Measurements from ENCODE around the gene LRPPRC.

Gene LRPPRC

DNA sequence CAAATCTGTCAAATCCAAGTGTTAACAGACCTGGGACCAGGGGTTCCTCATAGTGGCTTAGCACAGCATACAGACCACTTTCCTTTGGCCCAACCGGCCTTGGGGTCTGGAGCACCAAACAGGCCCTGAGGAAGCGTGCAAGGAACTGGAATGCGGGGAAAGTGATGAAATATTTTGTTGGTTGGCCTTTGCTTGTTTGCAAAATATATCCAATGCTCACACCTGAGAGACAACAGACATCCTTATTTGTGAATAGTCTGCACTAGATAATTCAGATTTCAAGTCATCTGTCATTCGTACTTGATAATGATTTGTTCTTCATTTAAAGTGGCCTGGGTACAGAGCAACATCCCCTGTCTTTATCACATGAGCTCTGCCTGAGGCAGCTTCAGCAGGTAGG is 113.5 kb downstream of the LRPPRC start:
- Histone ChIP-seq H3K27me3 (ENCODE audit: insufficient read depth, poor library complexity, severe bottlenecking) (no peaks in the 10 kb centered on the region), H3K4me3 (replicated peaks; ENCODE audit: insufficient read depth, low read length) (no peak overlapping the region), H3K27ac (replicated peaks) (no peak overlapping the region)
- no peak for DNase-seq (ENCODE audit: low read depth in 1 of 2, low spot score in 1 of 2)
- TF ChIP-seq, protein P1, sequence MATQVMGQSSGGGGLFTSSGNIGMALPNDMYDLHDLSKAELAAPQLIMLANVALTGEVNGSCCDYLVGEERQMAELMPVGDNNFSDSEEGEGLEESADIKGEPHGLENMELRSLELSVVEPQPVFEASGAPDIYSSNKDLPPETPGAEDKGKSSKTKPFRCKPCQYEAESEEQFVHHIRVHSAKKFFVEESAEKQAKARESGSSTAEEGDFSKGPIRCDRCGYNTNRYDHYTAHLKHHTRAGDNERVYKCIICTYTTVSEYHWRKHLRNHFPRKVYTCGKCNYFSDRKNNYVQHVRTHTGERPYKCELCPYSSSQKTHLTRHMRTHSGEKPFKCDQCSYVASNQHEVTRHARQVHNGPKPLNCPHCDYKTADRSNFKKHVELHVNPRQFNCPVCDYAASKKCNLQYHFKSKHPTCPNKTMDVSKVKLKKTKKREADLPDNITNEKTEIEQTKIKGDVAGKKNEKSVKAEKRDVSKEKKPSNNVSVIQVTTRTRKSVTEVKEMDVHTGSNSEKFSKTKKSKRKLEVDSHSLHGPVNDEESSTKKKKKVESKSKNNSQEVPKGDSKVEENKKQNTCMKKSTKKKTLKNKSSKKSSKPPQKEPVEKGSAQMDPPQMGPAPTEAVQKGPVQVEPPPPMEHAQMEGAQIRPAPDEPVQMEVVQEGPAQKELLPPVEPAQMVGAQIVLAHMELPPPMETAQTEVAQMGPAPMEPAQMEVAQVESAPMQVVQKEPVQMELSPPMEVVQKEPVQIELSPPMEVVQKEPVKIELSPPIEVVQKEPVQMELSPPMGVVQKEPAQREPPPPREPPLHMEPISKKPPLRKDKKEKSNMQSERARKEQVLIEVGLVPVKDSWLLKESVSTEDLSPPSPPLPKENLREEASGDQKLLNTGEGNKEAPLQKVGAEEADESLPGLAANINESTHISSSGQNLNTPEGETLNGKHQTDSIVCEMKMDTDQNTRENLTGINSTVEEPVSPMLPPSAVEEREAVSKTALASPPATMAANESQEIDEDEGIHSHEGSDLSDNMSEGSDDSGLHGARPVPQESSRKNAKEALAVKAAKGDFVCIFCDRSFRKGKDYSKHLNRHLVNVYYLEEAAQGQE (IDR thresholded peaks at IDR 0.05; ENCODE audit: insufficient replicate concordance, low read depth), result no peak
- no peak for TF ChIP-seq POLR2AphosphoS5 (IDR thresholded peaks at IDR 0.05; ENCODE audit: low read depth)
- no peak for TF ChIP-seq GABPA (IDR thresholded peaks at IDR 0.05; ENCODE audit: low read depth)
- no peak for TF ChIP-seq SPI1 (IDR thresholded peaks at IDR 0.05; ENCODE audit: borderline replicate concordance, low read depth)
- TF ChIP-seq, protein P2, sequence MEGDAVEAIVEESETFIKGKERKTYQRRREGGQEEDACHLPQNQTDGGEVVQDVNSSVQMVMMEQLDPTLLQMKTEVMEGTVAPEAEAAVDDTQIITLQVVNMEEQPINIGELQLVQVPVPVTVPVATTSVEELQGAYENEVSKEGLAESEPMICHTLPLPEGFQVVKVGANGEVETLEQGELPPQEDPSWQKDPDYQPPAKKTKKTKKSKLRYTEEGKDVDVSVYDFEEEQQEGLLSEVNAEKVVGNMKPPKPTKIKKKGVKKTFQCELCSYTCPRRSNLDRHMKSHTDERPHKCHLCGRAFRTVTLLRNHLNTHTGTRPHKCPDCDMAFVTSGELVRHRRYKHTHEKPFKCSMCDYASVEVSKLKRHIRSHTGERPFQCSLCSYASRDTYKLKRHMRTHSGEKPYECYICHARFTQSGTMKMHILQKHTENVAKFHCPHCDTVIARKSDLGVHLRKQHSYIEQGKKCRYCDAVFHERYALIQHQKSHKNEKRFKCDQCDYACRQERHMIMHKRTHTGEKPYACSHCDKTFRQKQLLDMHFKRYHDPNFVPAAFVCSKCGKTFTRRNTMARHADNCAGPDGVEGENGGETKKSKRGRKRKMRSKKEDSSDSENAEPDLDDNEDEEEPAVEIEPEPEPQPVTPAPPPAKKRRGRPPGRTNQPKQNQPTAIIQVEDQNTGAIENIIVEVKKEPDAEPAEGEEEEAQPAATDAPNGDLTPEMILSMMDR (IDR thresholded peaks at IDR 0.05; ENCODE audit: insufficient read depth, low read length), result no peak

DNA sequence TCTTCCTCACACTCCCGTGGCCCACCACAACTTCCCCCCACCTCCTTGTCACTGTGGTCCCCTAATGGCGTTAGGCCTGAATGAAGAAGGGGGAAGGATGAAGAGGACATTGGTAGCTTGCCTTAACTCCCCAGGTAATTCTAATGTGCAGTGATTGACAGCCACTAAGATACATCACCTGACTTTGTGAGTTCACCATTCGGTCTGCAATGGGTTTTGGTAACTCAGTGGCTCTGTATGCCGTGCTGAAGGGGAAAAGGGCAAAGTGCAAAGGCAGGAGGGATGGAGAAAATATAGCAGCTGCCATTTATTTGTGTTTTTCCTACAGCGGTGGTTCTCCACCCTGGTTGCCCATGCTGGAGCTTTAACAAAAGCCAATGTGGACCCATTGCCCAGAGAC is 114.8 kb downstream of the LRPPRC start:
- TF ChIP-seq GABPA (IDR thresholded peaks at IDR 0.05; ENCODE audit: low read depth) (no peak), SPI1 (IDR thresholded peaks at IDR 0.05; ENCODE audit: borderline replicate concordance, low read depth) (no peak), POLR2AphosphoS5 (IDR thresholded peaks at IDR 0.05; ENCODE audit: low read depth) (no peak)
- TF ChIP-seq, protein P2 (IDR thresholded peaks at IDR 0.05; ENCODE audit: insufficient read depth, low read length), result no peak
- TF ChIP-seq, protein P1 (IDR thresholded peaks at IDR 0.05; ENCODE audit: insufficient replicate concordance, low read depth), result no peak
- Histone ChIP-seq H3K27ac (replicated peaks) (no peak overlapping the region), H3K4me3 (replicated peaks; ENCODE audit: insufficient read depth, low read length) (no peak overlapping the region), H3K27me3 (ENCODE audit: insufficient read depth, poor library complexity, severe bottlenecking) (no peaks in the 10 kb centered on the region)
- no peak for DNase-seq (ENCODE audit: low read depth in 1 of 2, low spot score in 1 of 2)

DNA sequence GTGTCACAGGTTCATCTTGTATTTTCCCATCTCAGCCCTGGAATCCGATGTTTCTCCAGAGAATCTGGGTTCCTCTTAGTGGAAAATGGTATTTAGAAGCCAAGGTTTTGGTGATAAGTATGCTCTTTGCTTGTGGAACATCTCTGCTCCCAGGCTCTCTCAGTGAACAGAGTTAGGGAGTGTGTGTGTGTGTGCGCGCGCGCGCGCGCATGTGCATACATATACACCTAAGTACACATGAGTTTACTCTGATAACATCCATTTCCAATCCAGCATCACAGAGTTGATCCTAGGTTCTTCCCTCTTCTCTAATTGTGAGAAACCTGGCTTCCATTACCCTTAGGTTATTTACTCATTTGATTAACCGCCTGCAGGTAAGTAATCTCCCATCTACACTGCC is 115.3 kb downstream of the LRPPRC start:
- Histone ChIP-seq H3K4me3 (replicated peaks; ENCODE audit: insufficient read depth, low read length) (no peak overlapping the region), H3K27me3 (ENCODE audit: insufficient read depth, poor library complexity, severe bottlenecking) (no peaks in the 10 kb centered on the region), H3K27ac (replicated peaks) (no peak overlapping the region)
- no peak for DNase-seq (ENCODE audit: low read depth in 1 of 2, low spot score in 1 of 2)
- no peak for TF ChIP-seq GABPA (IDR thresholded peaks at IDR 0.05; ENCODE audit: low read depth)
- TF ChIP-seq SPI1 (IDR thresholded peaks at IDR 0.05; ENCODE audit: borderline replicate concordance, low read depth), result no peak
- TF ChIP-seq POLR2AphosphoS5 (IDR thresholded peaks at IDR 0.05; ENCODE audit: low read depth), result no peak
- TF ChIP-seq, protein P1 (IDR thresholded peaks at IDR 0.05; ENCODE audit: insufficient replicate concordance, low read depth), result no peak
- TF ChIP-seq, protein P2 (IDR thresholded peaks at IDR 0.05; ENCODE audit: insufficient read depth, low read length), result no peak
